ENCODE measurements around the gene PDE6A. TPM values are rescaled to one million over a fixed set of nuclear protein-coding genes. Genes with fewer than 3 reads are reported as not detected.

The PDE6A gene
- total RNA-seq, 1 experiment from 2014 or later, result not detected

- TF ChIP-seq ZMAT4 (CRISPR knock-in tag; IDR thresholded peaks at IDR 0.05) (no peak), TCF7 (CRISPR knock-in tag; IDR thresholded peaks at IDR 0.05; ENCODE audit: low read depth) (no peak), ZNF281 (CRISPR knock-in tag; IDR thresholded peaks at IDR 0.05) (no peak), ETV6 (CRISPR knock-in tag; IDR thresholded peaks at IDR 0.05) (no peak), USF2 (CRISPR knock-in tag; IDR thresholded peaks at IDR 0.05) (no peak), AFF4 (CRISPR knock-in tag; IDR thresholded peaks at IDR 0.05; ENCODE audit: borderline replicate concordance) (no peak), CREM (CRISPR knock-in tag; IDR thresholded peaks at IDR 0.05) (no peak), ESRRA (CRISPR knock-in tag; IDR thresholded peaks at IDR 0.05; ENCODE audit: borderline replicate concordance) (no peak), ARID4B (CRISPR knock-in tag; IDR thresholded peaks at IDR 0.05; ENCODE audit: borderline replicate concordance) (no peak)
Measured at GRCh38 chr5:149824120-149824519, 120.5 kb downstream of the PDE6A start (continued).

GRCh38 chr5:149823375-149823774, 121.2 kb downstream of the PDE6A start:
- H3K4me1 Mint-ChIP-seq, result peaks cover 21% of the 10 kb centered on the region
- H3K9me3 Mint-ChIP-seq, result no peaks in the 10 kb centered on the region
- H3K4me3 Mint-ChIP-seq, result no peak overlapping the region
- DNase-seq (ENCODE audit: low spot score) (no peak), ATAC-seq (no peak)
- TF ChIP-seq E2F4 (CRISPR knock-in tag; IDR thresholded peaks at IDR 0.05; ENCODE audit: borderline replicate concordance, low read depth), result no peak
- CTCF ChIA-PET, result interaction anchor here (0.8 to 5.3 kb wide), 6 partner anchors 10 to 156 kb away, joined by 3 to 35 read pairs (median 4); no protein-coding TSS in a partner anchor
- POLR2A ChIA-PET, result interaction anchor here (0.9 kb wide), 1 partner anchor 191 kb away, joined by 3 read pairs; no protein-coding TSS in a partner anchor
- H3K27ac Mint-ChIP-seq, result no peak overlapping the region
- H3K27me3 Mint-ChIP-seq (ENCODE audit: low read depth), result no peaks in the 10 kb centered on the region
- H3K36me3 Mint-ChIP-seq, result peaks cover 7% of the 10 kb centered on the region

Data from WTC11 (cell line).